Measurements from ENCODE around the gene RBM44.

DNA sequence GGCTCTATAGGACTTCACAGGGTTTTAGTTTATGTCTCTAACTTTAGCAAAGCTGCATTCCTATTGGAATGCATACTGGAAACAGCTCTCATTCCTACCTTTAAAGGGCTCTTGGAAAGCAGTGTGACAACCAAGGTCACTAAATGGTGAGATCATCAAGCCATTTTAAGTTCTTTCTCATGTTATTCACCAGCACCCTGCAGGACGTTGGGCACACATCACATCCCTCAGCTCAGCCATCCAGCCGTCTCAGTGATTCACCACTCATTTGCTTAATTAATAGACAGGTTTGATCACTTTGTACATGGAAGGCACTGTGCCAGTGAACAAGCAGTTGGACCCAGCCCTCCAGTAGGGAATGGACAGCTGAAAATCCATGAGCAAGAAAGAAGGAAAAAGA, 32.2 kb upstream of the RBM44 start:
- no peak for TF ChIP-seq POLR2A (IDR thresholded peaks at IDR 0.05)
- TF ChIP-seq CTCF (IDR thresholded peaks at IDR 0.05): no peak
- TF ChIP-seq POLR2AphosphoS5 (IDR thresholded peaks at IDR 0.05): peak; percentile 44
